Subcutaneous adipose tissue (tissue), 4 donors: ENCODE measurements around the gene DENND6A. TPM values are rescaled to one million over a fixed set of nuclear protein-coding genes. Genes with fewer than 3 reads are reported as not detected.

ENCODE experiments used
- CTCF ChIP-seq: fragments of 450-650 bp; IDR thresholded peaks from one replicate; pipeline ENCODE4 v1.5.1; 2016; ENCODE audit warnings: low read depth, mild to moderate bottlenecking, control low read depth, antibody characterized with exemption, moderate library complexity
- total RNA-seq, 4 donors: library from RNA; depleted of rRNA; stranded (reverse); fragments of >200 nt; gene quantifications; one replicate each; pipeline ENCODE4 v1.1.0, GENCODE V29; 2016

DENND6A gene
- total RNA-seq, 4 donors from 2014 or later = 31.5 to 40.9 (median 33.6) TPM

- TF ChIP-seq CTCF = no peak
Observed at GRCh38 chr3:57680046-57680445, 12.8 kb downstream of the DENND6A start.

GRCh38 chr3:57675530-57675929 lies 17.3 kb downstream of the DENND6A start:
- no peak for TF ChIP-seq CTCF

- no peak for TF ChIP-seq CTCF
Observed at GRCh38 chr3:57673156-57673555, 19.7 kb downstream of the DENND6A start.

GRCh38 chr3:57670543-57670942 lies 22.3 kb downstream of the DENND6A start:
- TF ChIP-seq CTCF = no peak

GRCh38 chr3:57661404-57661803 lies 31.5 kb downstream of the DENND6A start:
- no peak for TF ChIP-seq CTCF

- no peak for TF ChIP-seq CTCF
Observed at GRCh38 chr3:57659806-57660439, 33.0 kb downstream of the DENND6A start.

GRCh38 chr3:57659004-57659673 lies 33.7 kb downstream of the DENND6A start:
- no peak for TF ChIP-seq CTCF
